GM19099 (cell line): Measurements from ENCODE around the gene DRD3.

Source experiments
- POLR2A ChIP-seq: IDR thresholded peaks from 3 replicates; pipeline ENCODE4 v1.6.1; 2011; ENCODE audit warnings: low read depth; ENCODE audit not compliant: insufficient read length; ENCODE audit errors: extremely low read depth

DRD3 gene

DNA sequence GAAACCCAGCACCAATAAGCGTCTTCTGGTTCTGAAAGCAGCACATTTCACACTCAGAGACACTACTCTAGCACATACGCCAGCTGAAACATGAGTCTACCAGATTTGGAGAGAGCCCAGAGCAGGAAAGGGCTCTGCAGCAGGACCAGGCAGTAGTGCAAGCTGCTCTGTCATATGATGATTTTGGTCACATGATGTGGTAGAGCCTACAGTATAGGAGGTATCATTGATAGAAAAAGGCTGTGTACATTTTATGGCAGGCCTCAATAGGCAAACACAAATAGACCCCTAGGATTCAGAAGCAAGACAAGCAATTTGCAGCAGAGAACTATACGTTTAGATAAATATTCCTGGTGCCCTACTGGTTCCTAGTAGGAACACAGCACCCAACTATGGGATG is 64.1 kb downstream of the DRD3 start:
- no peak for TF ChIP-seq POLR2A

DNA sequence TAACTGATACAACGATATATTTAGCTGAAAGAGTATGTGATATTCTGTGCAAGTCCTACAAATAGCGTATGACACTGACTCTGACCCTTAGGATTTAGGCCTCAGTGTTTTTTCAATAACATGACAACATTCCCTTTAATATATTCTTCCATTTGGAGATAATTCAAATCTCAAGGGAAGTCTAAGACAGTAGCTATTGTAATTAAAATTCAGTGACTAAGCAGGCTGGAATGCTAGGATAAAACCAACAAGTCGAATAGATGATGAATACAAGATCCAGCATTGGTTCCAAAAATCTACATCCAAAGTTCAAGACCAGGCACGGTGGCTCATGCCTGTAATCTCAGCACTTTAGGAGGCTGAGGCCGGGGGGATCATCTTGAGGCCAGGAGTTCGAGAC is 66.2 kb downstream of the DRD3 start:
- TF ChIP-seq POLR2A, result no peak

DNA sequence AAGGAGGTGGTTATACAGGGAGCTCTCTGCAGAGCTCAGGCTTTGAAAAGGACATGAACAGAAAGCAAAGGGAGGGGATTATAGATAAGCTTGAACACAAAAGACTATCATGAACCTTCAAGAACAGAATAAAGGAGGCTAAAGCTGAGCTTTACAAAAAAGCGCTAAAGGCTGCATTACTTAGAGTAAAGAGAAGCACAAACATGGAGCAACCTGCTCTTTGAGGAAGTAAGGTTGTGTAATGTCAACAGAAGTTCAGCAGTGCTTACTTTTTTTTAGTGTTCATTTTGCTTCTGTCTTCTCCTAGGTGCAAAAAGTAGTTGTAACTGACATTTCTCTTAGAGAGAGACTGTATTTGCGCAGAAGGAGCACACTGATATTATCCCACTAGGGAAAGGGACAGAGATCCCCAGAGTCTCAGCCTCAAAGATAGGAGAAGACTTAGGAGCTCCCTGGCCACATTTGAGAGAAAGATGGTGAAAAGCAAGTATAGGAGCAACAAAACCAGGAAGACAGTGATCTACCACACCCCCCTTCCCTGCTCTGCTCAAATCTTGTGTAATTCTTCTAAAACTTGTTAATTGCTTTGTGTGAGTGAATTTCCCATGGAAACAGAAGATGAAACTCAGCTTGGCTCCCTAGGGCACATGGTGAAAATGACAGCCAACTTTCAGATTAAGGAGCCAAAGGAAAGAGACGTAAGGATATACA is 67.6 kb downstream of the DRD3 start:
- no peak for TF ChIP-seq POLR2A

DNA sequence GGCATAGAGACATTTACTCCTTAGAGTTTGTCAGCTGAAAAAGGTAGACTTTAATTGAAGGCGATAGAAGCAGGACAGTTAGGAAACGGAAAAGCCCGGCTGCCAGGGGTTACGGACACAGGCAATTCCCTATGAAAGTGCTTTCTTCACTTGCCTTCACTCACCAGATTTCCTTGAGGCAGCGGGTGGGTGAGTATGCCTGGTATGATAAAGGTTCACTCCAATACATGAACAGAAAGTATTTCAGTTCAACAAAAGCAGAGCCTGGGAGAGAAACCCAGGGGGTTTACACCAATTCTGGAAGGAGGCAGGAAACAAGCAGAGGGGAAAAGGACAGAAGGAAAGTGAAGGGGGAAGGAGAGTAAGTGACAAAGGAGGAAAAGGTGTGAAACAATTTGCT is 68.4 kb downstream of the DRD3 start:
- TF ChIP-seq POLR2A, result no peak

DNA sequence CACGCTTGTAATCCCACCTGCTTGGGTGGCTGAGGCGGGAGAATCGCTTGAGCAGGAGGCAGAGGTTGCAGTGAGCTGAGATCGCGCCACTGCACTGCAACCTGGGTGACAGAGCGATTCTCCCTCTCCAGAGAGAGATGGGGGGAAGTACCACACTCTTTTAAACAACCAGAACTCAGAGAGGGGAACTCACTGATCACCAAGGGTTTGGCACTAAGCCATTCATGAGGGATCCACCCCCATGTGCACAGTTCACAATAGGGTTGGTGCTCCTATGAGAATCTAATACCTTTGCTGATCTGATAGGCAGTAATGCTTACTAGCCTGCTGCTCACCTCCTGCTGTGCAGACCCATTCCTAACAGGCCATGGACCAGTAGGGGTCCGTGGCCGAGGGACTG is 70.7 kb downstream of the DRD3 start:
- TF ChIP-seq POLR2A, result no peak

DNA sequence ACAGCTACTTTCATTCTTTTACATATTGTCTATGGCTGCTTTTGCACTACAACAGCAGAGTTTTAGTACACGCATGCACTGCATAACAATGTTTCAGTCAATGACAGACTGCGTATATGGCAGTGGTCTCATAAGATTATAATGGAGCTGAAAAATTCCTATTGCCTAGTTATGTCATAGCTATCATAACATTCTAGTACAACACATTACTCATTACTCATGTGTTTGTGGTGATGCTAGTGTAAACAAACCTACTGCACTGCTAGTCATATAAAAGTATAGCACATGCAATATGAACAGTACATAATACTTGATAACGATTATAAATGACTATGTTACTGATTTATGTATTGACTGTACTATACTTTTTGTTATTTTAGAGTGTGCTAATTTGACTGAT is 74.4 kb downstream of the DRD3 start:
- TF ChIP-seq POLR2A, result no peak

DNA sequence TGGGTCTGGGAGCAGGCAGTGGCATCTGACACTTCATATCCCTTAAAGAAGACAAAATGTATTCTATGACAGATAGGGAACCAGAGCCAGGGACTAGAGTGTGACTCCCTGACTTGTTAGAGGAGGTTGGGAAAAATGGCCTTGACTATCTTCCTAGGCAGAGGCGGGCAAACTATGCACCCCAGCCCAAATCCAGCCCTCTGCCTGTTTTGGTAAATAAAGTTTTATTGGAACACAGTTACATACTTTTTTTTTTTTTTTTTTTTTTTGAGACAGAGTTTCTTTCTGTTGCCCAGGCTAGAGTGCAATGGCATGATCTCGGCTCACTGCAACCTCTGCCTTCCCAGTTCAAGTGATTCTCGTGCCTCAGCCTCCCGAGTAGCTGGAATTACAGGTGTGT is 75.0 kb downstream of the DRD3 start:
- TF ChIP-seq POLR2A, result no peak

DNA sequence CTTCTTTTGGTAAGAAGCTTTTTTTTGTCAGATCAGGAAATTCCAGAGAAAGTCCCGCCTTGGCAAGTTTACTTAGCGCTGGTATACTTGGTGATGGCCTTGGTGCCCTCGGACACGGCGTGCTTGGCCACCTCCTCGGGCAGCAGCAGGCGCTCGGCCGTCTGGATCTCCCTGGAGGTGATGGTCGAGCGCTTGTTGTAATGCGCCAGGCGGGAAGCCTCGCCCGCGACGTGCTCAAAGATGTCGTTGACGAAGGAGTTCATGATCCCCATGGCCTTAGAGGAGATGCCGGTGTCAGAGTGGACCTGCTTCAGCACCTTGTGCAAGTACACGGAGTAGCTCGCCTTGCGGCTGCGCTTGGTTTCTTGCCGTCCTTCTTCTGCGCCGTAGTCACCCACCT is 75.7 kb downstream of the DRD3 start:
- no peak for TF ChIP-seq POLR2A

DNA sequence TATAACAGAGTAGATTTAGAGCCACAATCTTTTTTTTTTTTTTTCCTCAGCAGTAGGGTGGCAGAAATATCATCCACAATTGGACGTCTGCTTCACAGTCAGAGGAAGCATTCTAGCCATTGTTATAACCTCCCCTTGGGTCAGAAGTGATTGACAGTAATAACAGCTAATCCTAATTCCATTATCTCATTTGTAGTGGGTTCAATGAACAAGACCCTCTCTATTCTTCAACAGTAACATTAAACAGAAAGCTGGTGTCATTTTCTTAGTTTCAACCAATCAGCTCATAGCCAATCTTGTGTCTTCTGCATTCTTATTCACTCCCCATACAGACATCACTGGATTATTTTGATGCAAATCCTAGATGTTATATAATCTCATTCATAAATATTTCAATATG is 77.8 kb downstream of the DRD3 start:
- TF ChIP-seq POLR2A, result no peak

DNA sequence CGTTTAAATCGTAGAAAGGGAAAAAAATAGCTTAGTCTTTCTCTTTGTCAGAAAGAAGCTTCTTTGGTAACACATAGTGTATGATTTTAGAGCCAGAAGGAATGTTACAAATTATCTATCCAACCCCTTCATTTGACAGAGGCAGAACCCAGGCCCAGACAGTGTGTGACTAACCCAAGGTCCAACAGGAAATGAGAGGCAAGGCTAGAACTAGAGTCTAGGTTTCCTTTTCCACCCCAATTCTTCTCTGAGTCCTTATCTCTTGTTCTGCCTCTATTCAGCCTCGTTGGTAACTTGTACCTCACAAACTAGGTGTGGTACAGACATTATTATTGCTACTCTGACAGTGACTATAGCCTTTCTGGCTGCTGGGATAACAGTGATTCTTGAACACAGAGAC is 83.1 kb downstream of the DRD3 start:
- no peak for TF ChIP-seq POLR2A

DNA sequence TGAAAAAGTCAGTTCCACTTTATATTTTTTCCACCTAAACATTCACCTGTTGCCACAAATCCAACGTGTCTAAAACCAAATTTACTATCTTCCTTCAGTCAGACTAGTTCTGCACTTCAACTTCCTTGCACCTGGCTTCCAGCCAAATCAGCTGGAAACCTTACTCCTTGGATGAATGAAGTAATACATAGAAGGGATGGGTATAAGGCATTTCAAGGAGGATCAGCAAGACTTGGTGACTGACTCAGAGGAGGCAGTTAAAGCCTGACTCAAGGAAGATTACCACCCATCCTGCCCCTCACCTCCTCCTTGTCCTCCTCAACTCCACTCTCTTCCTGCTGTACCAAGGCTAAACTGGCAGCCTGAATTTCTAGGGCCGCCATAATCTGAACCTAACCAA is 85.3 kb downstream of the DRD3 start:
- TF ChIP-seq POLR2A, result no peak

DNA sequence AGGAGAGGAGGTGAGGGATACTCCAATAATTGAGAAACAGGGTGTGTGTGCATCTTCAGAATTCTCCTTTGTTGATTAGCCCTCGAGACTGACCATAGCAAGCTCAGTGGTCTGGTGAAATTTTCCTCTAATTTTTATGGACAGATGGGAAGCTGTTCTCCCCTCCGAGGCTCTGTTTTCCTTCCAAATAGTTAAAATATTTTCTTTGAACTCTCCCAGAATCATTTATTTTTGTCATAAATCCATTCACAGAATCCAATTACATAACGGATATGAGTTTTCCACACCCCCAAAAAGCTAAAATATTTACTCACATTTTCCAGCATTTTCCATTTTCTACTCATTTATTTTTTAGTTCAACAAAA is 85.9 kb downstream of the DRD3 start:
- no peak for TF ChIP-seq POLR2A

DNA sequence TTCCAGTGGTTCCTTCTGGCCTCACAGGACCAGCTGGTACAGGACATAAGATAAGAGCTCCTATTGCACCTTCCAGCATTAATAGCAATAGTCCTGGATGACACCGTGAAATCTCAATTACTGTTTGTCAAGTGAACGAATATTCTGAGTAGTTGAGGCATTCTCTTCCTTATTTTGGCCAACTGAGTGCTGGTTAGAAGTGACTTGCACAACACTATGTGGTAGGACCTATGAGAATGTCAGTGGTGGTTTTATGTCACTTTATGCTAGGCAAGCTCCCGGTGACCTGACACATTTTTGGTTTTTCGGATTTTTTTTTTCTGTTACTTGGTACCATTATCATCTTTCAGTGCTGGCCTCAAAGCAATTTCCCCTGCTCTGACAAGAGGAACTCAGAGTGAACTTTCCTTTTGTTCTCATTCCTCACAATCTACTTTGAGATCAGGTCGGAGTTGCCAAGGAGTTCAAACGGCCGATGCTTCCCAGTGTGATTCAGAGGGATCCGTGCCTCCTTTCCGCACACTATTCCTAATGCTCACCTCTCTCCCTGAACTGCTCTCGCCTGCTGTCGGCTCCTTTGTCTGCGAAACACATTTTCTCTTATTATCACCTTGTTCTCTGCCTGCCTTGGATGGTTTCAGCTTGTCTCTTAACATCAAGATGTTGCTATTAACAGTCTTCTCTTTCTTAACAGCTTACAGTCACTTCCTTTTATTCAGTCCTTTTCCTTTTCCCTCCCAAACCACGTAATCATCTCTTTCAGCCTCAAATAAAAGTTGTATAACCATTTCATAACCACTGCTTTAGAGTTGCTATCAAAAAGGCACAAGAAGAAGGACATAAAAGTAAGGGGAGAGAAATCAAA is 86.5 kb downstream of the DRD3 start:
- TF ChIP-seq POLR2A, result no peak

DNA sequence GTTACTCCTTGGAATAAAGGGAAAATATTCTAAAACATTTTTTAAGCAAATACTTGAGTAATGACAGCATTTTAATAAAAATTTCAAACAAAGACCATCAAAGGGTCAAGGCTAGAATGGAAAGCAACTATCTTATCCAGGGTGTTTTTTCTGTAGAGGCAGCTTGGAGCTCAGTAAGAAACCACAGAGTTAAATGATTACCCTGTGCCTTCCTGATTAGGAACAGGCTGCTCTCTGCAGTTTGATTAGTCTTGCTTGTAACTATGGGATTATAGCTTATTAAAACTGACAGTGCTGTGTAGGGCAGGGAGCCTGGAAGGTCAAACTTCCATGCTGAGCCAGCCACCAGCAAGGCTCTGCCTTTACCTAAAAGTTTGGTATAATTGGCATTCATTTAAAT is 89.2 kb downstream of the DRD3 start:
- no peak for TF ChIP-seq POLR2A

DNA sequence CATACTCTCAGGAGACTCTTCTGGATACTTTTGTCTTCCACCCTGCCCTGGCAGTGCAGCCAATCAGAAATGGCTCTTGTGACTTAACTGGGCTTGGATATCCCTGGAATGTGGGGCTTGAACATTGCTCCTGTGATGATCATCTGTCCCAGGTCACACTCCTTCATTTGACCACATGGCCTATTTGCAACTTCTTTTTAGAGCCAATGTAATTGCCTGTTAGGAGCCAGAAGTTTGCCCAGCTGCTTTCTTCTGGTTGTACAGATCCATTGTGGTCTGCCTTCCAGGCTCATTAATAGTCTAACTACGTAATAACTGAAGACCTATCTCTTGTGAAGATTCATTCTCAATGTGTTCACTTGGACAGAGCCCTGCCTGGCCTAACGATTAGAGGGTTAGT is 92.5 kb downstream of the DRD3 start:
- no peak for TF ChIP-seq POLR2A

DNA sequence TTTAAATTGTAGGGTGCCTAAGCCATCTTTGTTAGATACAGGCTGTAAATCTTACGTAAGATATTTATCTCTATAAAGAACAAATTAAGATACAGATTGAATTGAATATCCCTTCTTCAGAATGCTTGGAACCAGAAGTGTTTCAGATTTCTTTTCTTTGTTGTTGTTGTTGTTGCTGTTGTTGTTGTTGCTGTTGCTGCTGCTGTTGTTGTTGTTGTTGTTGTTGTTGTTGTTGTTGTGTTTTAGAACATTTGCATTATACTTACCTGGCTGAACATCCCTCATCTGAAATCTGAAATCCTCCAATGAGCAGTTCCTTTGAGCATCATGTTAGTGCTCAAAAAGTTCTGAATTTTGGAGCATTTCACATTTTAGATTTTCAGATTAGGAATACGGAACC is 95.7 kb downstream of the DRD3 start:
- no peak for TF ChIP-seq POLR2A

DNA sequence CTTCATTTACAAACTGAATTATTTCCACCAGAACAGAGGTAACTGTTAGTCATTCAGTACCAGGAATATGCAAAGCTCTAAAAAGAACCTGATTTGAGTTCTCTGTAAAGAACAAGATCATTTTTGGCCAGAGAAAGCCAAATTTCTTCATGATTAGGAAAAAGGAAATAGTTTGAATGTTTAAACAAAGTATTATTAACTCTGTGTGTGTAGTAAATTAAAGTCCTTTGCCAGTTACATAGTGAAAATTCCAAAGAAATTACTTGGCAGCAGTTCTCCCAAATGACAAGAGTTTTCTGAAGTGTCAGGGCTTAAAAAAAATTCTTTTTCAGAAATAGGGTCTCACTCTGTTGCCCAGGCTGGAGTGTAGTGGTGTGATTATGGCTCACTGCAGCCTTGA is 97.8 kb downstream of the DRD3 start:
- TF ChIP-seq POLR2A, result no peak

DNA sequence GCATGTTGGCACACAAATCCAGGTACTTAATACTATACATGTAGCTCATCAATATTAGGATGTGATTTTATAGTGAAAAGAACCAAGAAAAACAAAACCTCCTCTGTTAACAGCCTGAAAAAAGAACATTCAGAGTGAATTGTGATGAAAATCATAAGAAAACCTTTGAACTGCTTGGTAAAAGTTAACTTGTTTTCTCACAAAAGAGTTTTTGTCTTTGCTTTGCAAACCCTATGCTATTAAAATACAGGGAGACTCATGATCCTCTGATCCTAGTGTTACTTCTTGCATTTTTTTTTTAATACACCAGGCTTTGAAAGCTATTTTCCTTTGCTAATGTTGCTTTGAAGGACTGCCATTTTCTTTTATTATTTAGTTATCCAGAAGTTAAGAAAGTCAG is 98.7 kb downstream of the DRD3 start:
- TF ChIP-seq POLR2A, result no peak

DNA sequence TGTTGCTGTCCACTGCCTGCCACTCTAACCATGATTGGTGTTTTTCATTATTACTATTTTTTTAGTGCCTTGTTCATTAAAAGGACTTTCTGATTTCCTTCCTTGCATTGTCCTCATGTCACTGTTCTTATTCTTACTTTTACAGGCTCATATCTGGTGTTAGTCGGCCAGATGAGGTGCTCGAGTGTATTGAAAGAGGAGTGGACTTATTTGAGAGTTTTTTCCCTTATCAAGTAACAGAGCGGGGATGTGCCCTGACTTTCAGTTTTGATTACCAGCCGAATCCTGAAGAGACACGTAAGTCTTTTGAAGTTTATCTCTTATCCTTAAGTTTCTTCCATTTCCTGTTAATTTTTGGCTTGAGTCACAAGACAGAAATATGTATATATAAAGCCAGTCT is 99.1 kb downstream of the DRD3 start:
- no peak for TF ChIP-seq POLR2A
